Breast epithelium (tissue), 4 donors: ENCODE data around the gene BPTF. TPM values are rescaled to one million over a fixed set of nuclear protein-coding genes. Genes with fewer than 3 reads are reported as not detected.

Source experiments
- DNase-seq, 2 donors: peaks; one replicate each; pipeline ENCODE4 v3.0.0-alpha.2; 2019; ENCODE audit warnings: low spot score in 2 of 2
- H3K27ac ChIP-seq, 2 donors: fragments of 200-600 bp; sonication (generic) in 1 of 2; one replicate each; pipeline ENCODE4 v1.5.1; 2016 to 2019; ENCODE audit warnings: mild to moderate bottlenecking in 1 of 2
- H3K27me3 ChIP-seq, 2 donors: fragments of 200-600 bp; sonication (generic) in 1 of 2; one replicate each; pipeline versions ENCODE4 v1.5.1 to v1.6.0; 2017 to 2019; ENCODE audit warnings: control low read depth in 1 of 2, mild to moderate bottlenecking in 1 of 2
- H3K36me3 ChIP-seq: fragments of 200-600 bp; one replicate; pipeline ENCODE4 v1.5.1; 2019
- H3K4me1 ChIP-seq, 2 donors: fragments of 200-600 bp; sonication (generic); one replicate each; pipeline ENCODE4 v1.5.1; 2016 to 2019; ENCODE audit warnings: control low read depth in 1 of 2
- H3K4me3 ChIP-seq, 3 donors: fragments of 200-600 bp; sonication (generic); 1 replicate in 2 of 3; 2 replicates in 1 of 3; pipeline ENCODE4 v1.5.1; 2016 to 2019; ENCODE audit warnings: mild to moderate bottlenecking in 3 of 3, moderate library complexity in 2 of 3
- H3K9me3 ChIP-seq, 2 donors: fragments of 200-600 bp; sonication (generic) in 1 of 2; one replicate each; pipeline ENCODE4 v1.5.1; 2016 to 2019; ENCODE audit warnings: control low read depth in 1 of 2
- CTCF ChIP-seq, 3 donors: fragments of 450-650 bp; IDR thresholded peaks; one replicate each; pipeline ENCODE4 v1.5.1; 2016 to 2017; ENCODE audit warnings: antibody characterized with exemption in 3 of 3, mild to moderate bottlenecking in 3 of 3, moderate library complexity in 3 of 3
- POLR2A ChIP-seq: fragments of 450-650 bp; IDR thresholded peaks from one replicate; pipeline ENCODE4 v1.6.1; 2016; ENCODE audit warnings: antibody characterized with exemption, mild to moderate bottlenecking, moderate library complexity
- POLR2AphosphoS5 ChIP-seq, 3 donors: sonication (generic); formaldehyde crosslinking; IDR thresholded peaks; one replicate each; pipeline ENCODE4 v1.6.1; 2017; ENCODE audit warnings: antibody characterized with exemption in 3 of 3
- intact Hi-C: fragments of 100-400 bp; cut with DNase I; formaldehyde crosslinking; loops from one replicate; pipeline ENCODE4 v1.15.1; 2023; ENCODE audit warnings: low total_unique reads
- total RNA-seq, 3 donors: library from RNA; depleted of rRNA; stranded (reverse); fragments of >200 nt; gene quantifications; one replicate each; pipeline ENCODE4 v1.1.0, GENCODE V29; 2016

Gene BPTF
- 100 to 1,000 TPM in 2 of 3 donors, 10 to 100 TPM in 1; 97.6 to 142 (median 120) TPM for total RNA-seq

DNA sequence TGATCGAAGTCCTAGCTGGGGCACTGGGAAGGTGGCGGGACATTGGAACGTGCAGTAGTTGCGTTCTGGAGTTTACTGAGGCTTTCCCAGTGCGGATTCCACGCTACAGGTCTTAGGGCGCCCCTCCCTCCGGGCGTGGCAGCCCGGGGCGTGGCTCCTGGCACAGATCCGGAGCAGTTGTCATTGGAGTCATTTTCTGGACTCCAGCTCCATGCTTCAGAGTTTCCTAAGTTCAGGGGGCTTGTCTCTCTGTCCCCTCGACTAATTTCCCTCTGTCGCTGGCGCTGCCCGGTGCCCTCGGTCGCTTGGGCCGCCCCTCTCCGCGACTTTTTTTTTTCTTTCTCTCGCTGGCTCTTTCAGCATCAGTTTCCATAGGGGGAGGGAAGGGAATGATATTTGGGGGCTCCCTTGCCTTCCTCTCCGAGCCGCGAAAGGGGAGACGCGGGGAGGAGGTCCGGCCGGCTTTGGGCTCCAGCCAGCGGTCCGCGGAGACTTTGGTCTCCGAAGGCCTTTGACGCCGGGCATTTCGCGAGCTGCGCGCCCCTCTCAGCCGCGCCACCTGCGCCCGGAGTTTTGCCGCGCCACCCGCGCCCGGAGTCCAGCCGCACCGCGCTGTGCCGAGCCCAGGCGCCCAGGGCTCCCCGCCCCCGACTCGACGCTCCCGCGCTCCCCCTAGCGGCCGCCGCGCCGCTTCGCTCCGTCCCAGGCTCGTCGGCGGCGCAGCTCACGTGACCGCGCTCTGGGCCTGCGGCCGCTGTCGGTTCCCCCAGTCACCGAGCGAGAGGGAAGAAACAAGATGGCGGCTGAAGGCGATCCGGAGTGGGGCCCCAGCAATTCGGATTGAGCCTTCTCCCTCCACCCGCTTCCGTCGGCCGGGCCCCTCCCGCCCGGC lies at the start of gene BPTF:
BPTF (plus strand) TSS at position 769 of the 892 bp plus-strand sequence. CDS start 222 bp downstream, outside the sequence.
- Histone ChIP-seq H3K9me3 (no peaks in the 10 kb centered on the region), H3K36me3 (no peaks in the 10 kb centered on the region), H3K27me3 (no peaks in the 10 kb centered on the region), H3K4me1 (peaks cover 0 to 10% of the 10 kb centered on the region in 2 donors), H3K4me3 (peak within 1 kb of the TSS; percentile 70 to 80 (median 79)), H3K27ac (peak within 1 kb of the TSS; percentile 98 to 99)
- peak; percentile 80 to 89 (median 83) for TF ChIP-seq POLR2AphosphoS5 (IDR thresholded peaks at IDR 0.05)
- TF ChIP-seq POLR2A, result no peak
- peak; percentile 56 to 98 (median 77) for TF ChIP-seq CTCF (IDR thresholded peaks at IDR 0.05)
- intact Hi-C loops, result no loop called here
- peak; percentile 83 to 90 for DNase-seq

DNA sequence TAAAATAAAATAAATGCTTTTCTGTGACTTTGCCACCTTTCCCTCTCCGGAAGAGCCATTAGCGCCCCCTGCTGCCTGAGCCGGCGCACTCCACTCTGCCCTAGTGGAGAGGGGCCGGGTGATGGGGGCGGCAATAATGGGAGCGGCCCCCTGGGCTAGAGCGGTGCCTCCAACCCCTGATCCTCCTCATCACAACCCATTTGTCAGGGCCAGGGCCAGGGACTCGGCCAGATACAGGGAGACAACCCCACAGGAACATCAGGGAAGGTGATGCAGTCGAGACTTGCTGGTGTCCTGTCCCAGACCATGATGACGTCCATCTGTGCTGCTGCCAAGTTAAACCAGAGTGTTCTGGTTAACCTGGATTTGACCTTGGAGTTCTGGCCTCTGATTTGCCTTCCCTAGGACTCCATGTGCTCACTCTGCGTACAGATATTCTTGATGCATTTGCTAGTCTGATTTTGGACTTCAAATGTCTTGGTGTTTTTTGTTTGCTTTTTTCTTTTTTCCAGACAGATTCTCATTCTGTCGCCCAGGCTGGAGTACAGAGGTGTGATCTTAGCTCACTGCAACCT lies 46.1 kb upstream of the BPTF start:
- Histone ChIP-seq H3K9me3 (no peaks in the 10 kb centered on the region), H3K4me1 (no peaks in the 10 kb centered on the region), H3K27ac (no peak overlapping the region), H3K36me3 (no peaks in the 10 kb centered on the region), H3K27me3 (no peaks in the 10 kb centered on the region), H3K4me3 (peak overlapping the region in 1 of 3 donors; percentile 33)
- intact Hi-C loops, result no loop called here
- DNase-seq, result peak; percentile 24 to 55
- peak in 1 of 3 donors; percentile 13 for TF ChIP-seq POLR2AphosphoS5 (IDR thresholded peaks at IDR 0.05)
- no peak for TF ChIP-seq POLR2A
- TF ChIP-seq CTCF (IDR thresholded peaks at IDR 0.05), result peak in 2 of 3 donors; percentile 26 to 58

- Histone ChIP-seq H3K4me1 (no peaks in the 10 kb centered on the region), H3K27me3 (no peaks in the 10 kb centered on the region), H3K27ac (no peak overlapping the region), H3K4me3 (no peak overlapping the region), H3K9me3 (no peaks in the 10 kb centered on the region), H3K36me3 (no peaks in the 10 kb centered on the region)
- no peak for DNase-seq
- intact Hi-C loops, result no loop called here
- TF ChIP-seq POLR2A (no peak), POLR2AphosphoS5 (IDR thresholded peaks at IDR 0.05) (no peak), CTCF (IDR thresholded peaks at IDR 0.05) (no peak)
These were observed 40.8 kb upstream of the BPTF start for GRCh38 chr17:67784364-67785121.

DNA sequence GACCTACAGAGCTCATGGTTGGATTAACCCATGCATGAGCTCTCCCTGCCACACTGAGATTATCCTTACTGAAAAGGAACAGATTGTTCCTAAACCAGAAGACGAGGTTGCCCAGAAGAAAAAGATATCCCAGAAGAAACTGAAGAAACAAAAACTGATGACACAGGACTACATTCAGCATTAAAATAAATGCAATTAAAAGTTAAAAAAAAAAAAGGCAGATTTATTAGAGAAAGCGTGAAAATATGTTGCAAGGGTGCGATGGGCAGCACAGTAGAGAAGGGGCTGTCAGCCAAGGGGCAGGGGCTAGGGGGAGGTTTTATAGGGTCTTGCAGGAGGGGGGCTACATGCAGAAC lies 40.2 kb upstream of the BPTF start:
- no peaks in the 10 kb centered on the region for H3K4me1 ChIP-seq
- no peak overlapping the region for H3K4me3 ChIP-seq
- intact Hi-C loops, result no loop called here
- no peak for TF ChIP-seq POLR2A
- no peak overlapping the region for H3K27ac ChIP-seq
- DNase-seq, result no peak
- no peaks in the 10 kb centered on the region for H3K36me3 ChIP-seq
- H3K9me3 ChIP-seq, result no peaks in the 10 kb centered on the region
- H3K27me3 ChIP-seq, result no peaks in the 10 kb centered on the region

- H3K27me3 ChIP-seq, result no peaks in the 10 kb centered on the region
- no peaks in the 10 kb centered on the region for H3K9me3 ChIP-seq
- H3K36me3 ChIP-seq, result no peaks in the 10 kb centered on the region
- intact Hi-C loops, result no loop called here
- no peak overlapping the region for H3K27ac ChIP-seq
- TF ChIP-seq CTCF (IDR thresholded peaks at IDR 0.05) (no peak), POLR2AphosphoS5 (IDR thresholded peaks at IDR 0.05) (no peak), POLR2A (no peak)
- no peak overlapping the region for H3K4me3 ChIP-seq
- H3K4me1 ChIP-seq, result no peaks in the 10 kb centered on the region
- no peak for DNase-seq
These were observed 39.8 kb upstream of the BPTF start for GRCh38 chr17:67785504-67785903.
